Measurements from ENCODE around the gene IFRD2.

- peak in 8 of 11 experiments; percentile 23 to 80 (median 56) for TF ChIP-seq CTCF (IDR thresholded peaks at IDR 0.05 in 8 of 11, conservative IDR thresholded peaks at IDR 0.05 in 3 of 11)
- TF ChIP-seq POLR2A (IDR thresholded peaks at IDR 0.05): no peak
Observed at GRCh38 chr3:50242851-50243542, 49.2 kb downstream of the IFRD2 start.

Measured in spleen (tissue), 7 donors.